Measurements from ENCODE around the gene ADK.

DNA sequence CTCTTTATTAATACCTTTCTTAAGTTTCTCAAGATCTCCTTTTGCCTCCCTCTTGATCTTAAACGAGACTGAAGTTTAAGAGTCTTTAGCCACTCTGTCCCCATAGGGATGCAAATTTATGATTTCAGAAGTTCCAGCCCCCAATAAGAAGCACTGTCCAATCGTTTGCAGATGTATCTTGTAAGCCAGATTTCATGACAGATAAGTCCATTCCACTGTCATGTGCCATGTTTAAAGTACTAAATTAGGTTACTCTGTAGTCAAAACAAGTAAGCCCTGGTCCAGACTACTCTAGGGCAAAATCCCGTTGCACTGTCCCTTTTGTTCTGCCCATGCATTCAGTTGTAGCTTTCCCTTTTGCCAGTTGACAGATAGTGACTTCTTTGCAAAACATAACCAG is 518.2 kb downstream of the ADK start:
- TF ChIP-seq, protein P1, sequence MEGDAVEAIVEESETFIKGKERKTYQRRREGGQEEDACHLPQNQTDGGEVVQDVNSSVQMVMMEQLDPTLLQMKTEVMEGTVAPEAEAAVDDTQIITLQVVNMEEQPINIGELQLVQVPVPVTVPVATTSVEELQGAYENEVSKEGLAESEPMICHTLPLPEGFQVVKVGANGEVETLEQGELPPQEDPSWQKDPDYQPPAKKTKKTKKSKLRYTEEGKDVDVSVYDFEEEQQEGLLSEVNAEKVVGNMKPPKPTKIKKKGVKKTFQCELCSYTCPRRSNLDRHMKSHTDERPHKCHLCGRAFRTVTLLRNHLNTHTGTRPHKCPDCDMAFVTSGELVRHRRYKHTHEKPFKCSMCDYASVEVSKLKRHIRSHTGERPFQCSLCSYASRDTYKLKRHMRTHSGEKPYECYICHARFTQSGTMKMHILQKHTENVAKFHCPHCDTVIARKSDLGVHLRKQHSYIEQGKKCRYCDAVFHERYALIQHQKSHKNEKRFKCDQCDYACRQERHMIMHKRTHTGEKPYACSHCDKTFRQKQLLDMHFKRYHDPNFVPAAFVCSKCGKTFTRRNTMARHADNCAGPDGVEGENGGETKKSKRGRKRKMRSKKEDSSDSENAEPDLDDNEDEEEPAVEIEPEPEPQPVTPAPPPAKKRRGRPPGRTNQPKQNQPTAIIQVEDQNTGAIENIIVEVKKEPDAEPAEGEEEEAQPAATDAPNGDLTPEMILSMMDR (IDR thresholded peaks at IDR 0.05), result no peak
- no peak for TF ChIP-seq POLR2A (IDR thresholded peaks at IDR 0.05)

Measured in lower leg skin (tissue), 3 donors.